ENCODE data around the gene NISCH. TPM values are rescaled to one million over a fixed set of nuclear protein-coding genes. Genes with fewer than 3 reads are reported as not detected.

NISCH gene
- total RNA-seq, 1 donor from 2014 or later: 80.5 TPM

DNA sequence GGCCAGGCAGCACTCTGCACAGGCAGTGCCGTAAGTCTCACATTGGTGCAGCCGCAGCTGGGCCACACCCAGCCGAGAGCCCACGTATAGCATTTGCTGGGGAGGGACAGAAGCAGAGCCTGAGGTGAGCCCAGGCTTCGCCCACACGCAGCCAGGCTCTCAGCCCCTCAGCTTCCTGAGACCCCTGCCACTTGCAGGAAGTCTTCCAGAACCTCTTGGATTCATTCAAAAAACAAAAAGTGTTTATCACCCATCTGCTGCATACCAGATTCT is 17.4 kb upstream of the NISCH start:
- Mint-ChIP-seq H3K4me3 (no peak overlapping the region), H3K27me3 (ENCODE audit: insufficient read depth, low read depth) (peaks cover 6% of the 10 kb centered on the region), H3K9me3 (no peaks in the 10 kb centered on the region), H3K36me3 (no peaks in the 10 kb centered on the region), H3K27ac (no peak overlapping the region), H3K4me1 (peaks cover 16% of the 10 kb centered on the region)
- Histone ChIP-seq H3K36me3 (no peaks in the 10 kb centered on the region), H3K9ac (no peak overlapping the region), H3K79me2 (ENCODE audit: low read depth) (no peaks in the 10 kb centered on the region), H2AFZ (replicated peaks) (no peak overlapping the region), H3F3A (ENCODE audit: low read depth) (peaks cover 13% of the 10 kb centered on the region), H3K4me2 (no peak overlapping the region), H3K4me1 (peaks cover 13% of the 10 kb centered on the region), H3K9me3 (ENCODE audit: low read depth) (no peaks in the 10 kb centered on the region), H3K4me3 (no peak overlapping the region), H4K20me1 (ENCODE audit: low read depth) (no peaks in the 10 kb centered on the region), H3K27ac (no peak overlapping the region), H3K27me3 (no peaks in the 10 kb centered on the region)
- TF ChIP-seq EZH2phosphoT487 (IDR thresholded peaks at IDR 0.05) (no peak), EZH2 (IDR thresholded peaks at IDR 0.05) (no peak)
- TF ChIP-seq, protein P1, sequence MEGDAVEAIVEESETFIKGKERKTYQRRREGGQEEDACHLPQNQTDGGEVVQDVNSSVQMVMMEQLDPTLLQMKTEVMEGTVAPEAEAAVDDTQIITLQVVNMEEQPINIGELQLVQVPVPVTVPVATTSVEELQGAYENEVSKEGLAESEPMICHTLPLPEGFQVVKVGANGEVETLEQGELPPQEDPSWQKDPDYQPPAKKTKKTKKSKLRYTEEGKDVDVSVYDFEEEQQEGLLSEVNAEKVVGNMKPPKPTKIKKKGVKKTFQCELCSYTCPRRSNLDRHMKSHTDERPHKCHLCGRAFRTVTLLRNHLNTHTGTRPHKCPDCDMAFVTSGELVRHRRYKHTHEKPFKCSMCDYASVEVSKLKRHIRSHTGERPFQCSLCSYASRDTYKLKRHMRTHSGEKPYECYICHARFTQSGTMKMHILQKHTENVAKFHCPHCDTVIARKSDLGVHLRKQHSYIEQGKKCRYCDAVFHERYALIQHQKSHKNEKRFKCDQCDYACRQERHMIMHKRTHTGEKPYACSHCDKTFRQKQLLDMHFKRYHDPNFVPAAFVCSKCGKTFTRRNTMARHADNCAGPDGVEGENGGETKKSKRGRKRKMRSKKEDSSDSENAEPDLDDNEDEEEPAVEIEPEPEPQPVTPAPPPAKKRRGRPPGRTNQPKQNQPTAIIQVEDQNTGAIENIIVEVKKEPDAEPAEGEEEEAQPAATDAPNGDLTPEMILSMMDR (IDR thresholded peaks at IDR 0.05): no peak
- DNase-seq (ENCODE audit: low spot score): no peak

DNA sequence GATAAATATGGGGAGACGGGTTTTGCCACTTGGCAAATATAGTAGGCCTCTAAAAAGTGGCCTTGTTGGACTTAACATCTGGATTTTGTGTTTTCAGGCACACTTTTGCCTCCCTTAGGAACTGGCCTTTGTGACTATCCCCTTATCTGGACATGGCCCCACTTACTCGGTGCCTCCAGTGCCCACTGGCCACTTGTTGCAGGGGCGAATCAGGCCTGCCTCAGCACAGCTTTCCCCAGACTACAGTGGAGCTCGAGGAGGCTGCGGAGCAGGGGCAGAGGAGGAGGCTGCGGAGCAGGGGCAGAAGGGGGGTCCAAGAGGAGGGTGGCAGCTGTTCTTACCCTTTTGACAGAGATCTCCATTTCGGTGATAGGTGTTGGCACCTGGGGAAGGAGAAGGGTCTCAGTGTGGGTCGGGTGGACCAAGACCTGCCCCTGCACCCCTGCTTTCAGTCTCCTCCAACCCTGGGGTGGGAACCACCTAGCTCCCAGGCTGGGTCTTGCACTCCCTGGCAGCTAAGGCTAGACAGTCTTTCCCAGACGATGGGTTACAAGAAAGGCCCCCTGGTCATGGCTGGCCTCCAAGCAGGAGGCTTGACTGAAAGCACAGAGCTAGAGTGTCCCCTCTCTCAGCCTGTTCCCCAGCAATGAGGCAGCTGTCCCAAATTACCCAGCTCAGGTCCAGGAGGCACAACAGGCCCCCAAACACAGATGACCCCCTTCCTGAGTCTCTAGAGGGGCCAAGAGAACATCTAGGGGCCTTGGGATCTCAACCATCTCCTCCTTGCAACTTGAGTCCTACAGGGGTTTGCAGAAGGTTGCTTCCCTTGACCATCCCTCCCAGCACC is 16.6 kb upstream of the NISCH start:
- no peaks in the 10 kb centered on the region for H3K9me3 ChIP-seq (ENCODE audit: low read depth)
- no peak overlapping the region for H3K9ac ChIP-seq
- Mint-ChIP-seq H3K27me3 (ENCODE audit: insufficient read depth, low read depth) (peaks cover 3% of the 10 kb centered on the region), H3K4me3 (no peak overlapping the region), H3K27ac (no peak overlapping the region), H3K4me1 (peaks cover 8% of the 10 kb centered on the region), H3K9me3 (no peaks in the 10 kb centered on the region), H3K36me3 (no peaks in the 10 kb centered on the region)
- H3K79me2 ChIP-seq (ENCODE audit: low read depth): no peaks in the 10 kb centered on the region
- H3K27me3 ChIP-seq: no peaks in the 10 kb centered on the region
- TF ChIP-seq EZH2phosphoT487 (IDR thresholded peaks at IDR 0.05): no peak
- no peak for TF ChIP-seq EZH2 (IDR thresholded peaks at IDR 0.05)
- TF ChIP-seq, protein P1 (IDR thresholded peaks at IDR 0.05): no peak
- no peak overlapping the region for H3K4me3 ChIP-seq
- no peak overlapping the region for H2AFZ ChIP-seq (replicated peaks)
- no peak for DNase-seq (ENCODE audit: low spot score)
- H4K20me1 ChIP-seq (ENCODE audit: low read depth): no peaks in the 10 kb centered on the region
- peaks cover 5% of the 10 kb centered on the region for H3K4me1 ChIP-seq
- no peak overlapping the region for H3K4me2 ChIP-seq
- no peaks in the 10 kb centered on the region for H3K36me3 ChIP-seq
- H3F3A ChIP-seq (ENCODE audit: low read depth): peaks cover 6% of the 10 kb centered on the region
- no peak overlapping the region for H3K27ac ChIP-seq

DNA sequence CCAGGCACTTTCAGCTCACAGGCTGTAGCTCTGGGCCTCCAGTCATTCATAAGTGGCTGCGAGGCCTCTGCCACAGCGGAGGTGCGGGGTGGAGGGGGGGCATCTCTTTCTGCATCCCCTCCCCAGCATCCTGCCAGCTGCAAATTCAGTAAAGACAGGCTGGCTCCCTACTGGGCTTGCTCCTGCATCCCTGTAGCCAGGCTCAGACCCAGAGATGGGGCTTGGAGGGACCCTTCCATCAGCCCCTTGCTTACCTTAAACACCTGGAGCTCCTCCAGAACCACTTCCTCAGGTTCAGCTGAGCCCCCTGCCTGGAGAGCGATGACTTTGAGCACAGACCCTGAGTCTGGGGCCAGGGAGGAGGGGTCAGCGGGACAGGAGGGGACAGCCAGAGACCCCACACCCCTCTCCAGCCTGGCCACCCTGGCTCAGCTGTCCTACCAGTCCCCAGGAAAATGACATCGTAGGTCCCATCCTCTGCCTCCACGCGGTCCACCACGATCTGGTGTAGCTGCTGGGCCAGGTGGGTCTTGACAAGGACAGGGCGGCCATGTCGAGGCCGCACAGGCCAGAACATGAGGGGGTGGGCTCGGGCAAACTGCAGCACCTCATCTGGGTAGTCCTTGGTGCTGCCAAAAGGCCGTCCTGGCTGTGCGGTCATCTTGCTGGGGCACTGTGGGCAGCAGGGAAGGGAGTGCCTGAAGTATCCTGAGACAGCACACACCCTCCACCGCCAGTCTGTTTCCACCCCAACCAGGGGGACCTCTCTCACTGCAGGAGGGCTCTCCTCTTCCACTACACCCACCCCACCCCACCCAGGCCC is 15.8 kb upstream of the NISCH start:
- H3K4me3 ChIP-seq: no peak overlapping the region
- no peak overlapping the region for H3K27ac Mint-ChIP-seq
- H3K27ac ChIP-seq: no peak overlapping the region
- H3K79me2 ChIP-seq (ENCODE audit: low read depth): no peaks in the 10 kb centered on the region
- H3K27me3 Mint-ChIP-seq (ENCODE audit: insufficient read depth, low read depth): peaks cover 2% of the 10 kb centered on the region
- no peaks in the 10 kb centered on the region for H3K9me3 Mint-ChIP-seq
- no peaks in the 10 kb centered on the region for H3K9me3 ChIP-seq (ENCODE audit: low read depth)
- H3K27me3 ChIP-seq: no peaks in the 10 kb centered on the region
- no peak overlapping the region for H2AFZ ChIP-seq (replicated peaks)
- no peaks in the 10 kb centered on the region for H4K20me1 ChIP-seq (ENCODE audit: low read depth)
- no peak for DNase-seq (ENCODE audit: low spot score)
- no peaks in the 10 kb centered on the region for H3K4me1 ChIP-seq
- H3K36me3 Mint-ChIP-seq: no peaks in the 10 kb centered on the region
- H3K4me3 Mint-ChIP-seq: no peak overlapping the region
- no peak overlapping the region for H3K9ac ChIP-seq
- H3K36me3 ChIP-seq: no peaks in the 10 kb centered on the region
- H3K4me2 ChIP-seq: no peak overlapping the region
- TF ChIP-seq EZH2 (IDR thresholded peaks at IDR 0.05) (no peak), EZH2phosphoT487 (IDR thresholded peaks at IDR 0.05) (no peak)
- H3F3A ChIP-seq (ENCODE audit: low read depth): no peaks in the 10 kb centered on the region
- peaks cover under 1% of the 10 kb centered on the region for H3K4me1 Mint-ChIP-seq

DNA sequence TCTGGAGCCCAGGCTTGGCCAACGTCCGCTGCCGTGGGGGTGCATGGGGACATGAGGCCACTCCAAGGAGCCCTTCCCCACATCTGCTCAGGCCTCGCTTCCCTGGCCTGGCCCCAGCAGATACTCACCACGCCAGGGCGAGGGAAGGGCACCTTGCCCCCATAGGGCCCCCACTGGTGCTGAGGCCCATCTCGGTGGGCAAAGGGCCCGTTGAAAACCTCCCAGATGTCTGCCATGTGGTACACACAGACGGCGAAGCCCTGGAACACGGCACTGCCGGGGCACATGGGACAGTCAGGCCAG is 15.2 kb upstream of the NISCH start:
- no peak overlapping the region for H3K4me3 Mint-ChIP-seq
- Histone ChIP-seq H3F3A (ENCODE audit: low read depth) (no peaks in the 10 kb centered on the region), H3K9ac (no peak overlapping the region), H3K4me3 (no peak overlapping the region), H3K36me3 (no peaks in the 10 kb centered on the region), H3K4me2 (no peak overlapping the region), H3K27me3 (no peaks in the 10 kb centered on the region), H3K9me3 (ENCODE audit: low read depth) (no peaks in the 10 kb centered on the region), H2AFZ (replicated peaks) (no peak overlapping the region), H3K4me1 (no peaks in the 10 kb centered on the region), H4K20me1 (ENCODE audit: low read depth) (no peaks in the 10 kb centered on the region), H3K79me2 (ENCODE audit: low read depth) (no peaks in the 10 kb centered on the region), H3K27ac (no peak overlapping the region)
- H3K9me3 Mint-ChIP-seq: no peaks in the 10 kb centered on the region
- H3K27me3 Mint-ChIP-seq (ENCODE audit: insufficient read depth, low read depth): peaks cover 2% of the 10 kb centered on the region
- no peaks in the 10 kb centered on the region for H3K36me3 Mint-ChIP-seq
- TF ChIP-seq EZH2phosphoT487 (IDR thresholded peaks at IDR 0.05) (no peak), EZH2 (IDR thresholded peaks at IDR 0.05) (no peak)
- TF ChIP-seq, protein P1 (IDR thresholded peaks at IDR 0.05): no peak
- no peak for DNase-seq (ENCODE audit: low spot score)
- H3K27ac Mint-ChIP-seq: no peak overlapping the region
- H3K4me1 Mint-ChIP-seq: no peaks in the 10 kb centered on the region
